NB4 (cell line): ENCODE measurements around the gene SUV39H2.

Experiments
- CTCF ChIP-seq: IDR thresholded peaks from one replicate; pipeline ENCODE4 v1.5.1; 2012; ENCODE audit warnings: low read depth, low read length
- MYC ChIP-seq: IDR thresholded peaks from 2 replicates; pipeline ENCODE4 v1.6.1; 2011; ENCODE audit warnings: low read depth, low read length
- POLR2A ChIP-seq: IDR thresholded peaks from 2 replicates; pipeline ENCODE4 v1.6.1; 2011; ENCODE audit warnings: mild to moderate bottlenecking; ENCODE audit not compliant: insufficient read length; ENCODE audit errors: extremely low read depth

GRCh38 chr10:14837003-14837756 is 41.5 kb upstream of the SUV39H2 start:
- no peak for TF ChIP-seq CTCF
- TF ChIP-seq MYC: no peak; the same call in 1 of the 2 replicates
- no peak for TF ChIP-seq POLR2A
